CD4-positive, alpha-beta T cell treated with Interleukin-12 subunit alpha and Interleukin-12 subunit beta, for 1 hour (primary cell): ENCODE measurements around the gene DISC1.

Source experiments
- DNase-seq: peaks from one replicate; pipeline ENCODE4 v3.0.0-alpha.2; 2020

Gene DISC1

DNA sequence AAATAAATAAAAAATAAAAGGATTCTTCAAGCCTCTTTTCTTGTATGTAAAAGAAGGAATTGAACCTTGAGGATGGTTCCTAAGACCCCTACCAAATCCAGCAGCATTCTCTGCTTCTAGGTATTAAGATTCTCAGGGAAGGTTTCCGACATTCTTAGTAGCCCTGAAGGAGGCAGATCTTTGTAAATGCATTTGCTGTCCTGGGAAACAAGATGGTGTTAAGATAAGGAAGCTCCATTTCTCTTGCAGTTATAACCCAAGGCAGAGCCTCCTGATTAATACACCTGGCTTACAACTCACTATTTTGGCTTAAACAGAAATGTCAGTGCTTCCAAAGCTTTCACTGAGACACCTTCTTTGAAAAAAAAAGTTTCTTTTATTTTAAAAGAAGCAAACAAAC, 393.8 kb downstream of the DISC1 start:
- no peak for DNase-seq

DNA sequence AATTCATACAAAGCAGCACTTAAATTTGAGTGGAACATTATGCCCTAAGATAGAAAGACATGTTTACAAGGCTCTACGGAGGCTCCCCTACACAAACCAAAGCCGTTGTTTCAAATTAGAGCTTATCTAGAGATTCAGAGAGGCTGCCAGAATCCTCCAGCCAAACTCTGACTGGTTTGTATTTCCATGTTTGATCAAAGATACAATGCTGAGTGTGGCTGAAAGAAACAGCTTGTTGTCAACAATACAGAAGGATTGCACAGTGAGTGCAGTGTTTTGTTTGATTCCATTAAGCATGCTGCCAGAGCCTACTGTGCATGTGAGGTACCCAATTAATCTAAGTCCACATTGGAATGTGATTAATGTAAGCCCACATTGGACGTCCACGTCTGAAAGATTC, 402.7 kb downstream of the DISC1 start:
- no peak for DNase-seq

GRCh38 chr1:232031156-232031555, 404.6 kb downstream of the DISC1 start:
- DNase-seq: no peak

- DNase-seq: no peak
These were observed 406.7 kb downstream of the DISC1 start for GRCh38 chr1:232033285-232033684.

DNA sequence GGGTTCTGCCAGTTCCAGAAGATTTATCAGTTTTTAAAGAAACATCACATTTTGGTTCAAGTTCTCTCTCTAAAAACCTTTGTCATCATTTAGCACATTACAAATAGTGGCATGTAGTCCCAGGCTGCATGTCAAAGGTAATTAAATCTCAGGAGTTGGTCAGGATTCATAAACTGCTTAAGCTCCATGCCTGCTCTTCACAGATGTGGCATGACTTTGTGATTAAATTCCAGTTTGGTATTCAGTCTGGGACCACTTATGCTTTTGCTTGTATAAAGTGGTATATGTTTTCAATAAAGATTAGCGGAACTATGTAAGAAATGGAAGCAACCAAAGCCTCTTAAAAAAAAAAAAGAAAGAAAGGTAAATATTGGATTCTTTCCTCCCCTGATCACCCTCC, 408.0 kb downstream of the DISC1 start:
- no peak for DNase-seq

DNA sequence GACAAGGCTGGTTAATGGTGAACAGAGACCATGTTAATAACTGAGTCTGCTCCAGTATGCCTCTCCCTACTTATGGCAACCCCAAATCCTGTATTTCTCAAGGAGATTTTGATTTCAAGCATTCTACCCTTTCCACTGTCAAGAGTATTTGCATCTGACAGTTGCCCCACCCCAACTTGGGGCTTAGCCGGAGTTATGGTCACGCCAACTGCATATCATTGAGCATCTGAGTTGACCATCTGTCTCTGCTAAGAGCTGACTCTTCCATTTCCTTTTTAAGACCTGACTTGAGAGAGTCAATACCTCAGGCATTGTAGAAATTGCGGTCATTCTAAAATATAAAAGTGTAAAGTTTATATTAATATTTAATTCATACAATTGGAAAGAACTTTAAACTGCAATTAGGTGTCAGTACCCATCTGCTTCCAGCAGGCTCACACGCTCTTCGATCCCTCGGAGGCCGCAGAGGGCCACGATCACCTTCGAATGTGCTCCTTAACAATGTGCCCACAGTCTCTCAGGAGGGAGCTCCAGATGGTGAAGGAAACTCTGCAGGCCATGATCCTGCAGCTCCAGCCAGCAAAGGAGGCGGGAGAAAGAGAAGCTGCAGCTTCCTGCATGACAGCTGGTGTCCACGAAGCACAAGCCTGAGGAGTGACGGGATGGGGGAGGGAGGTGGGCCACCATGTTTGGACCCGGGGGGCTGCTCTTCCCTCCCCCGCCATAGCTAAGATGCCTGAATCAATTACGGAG, 409.8 kb downstream of the DISC1 start:
- DNase-seq: no peak

GRCh38 chr1:232037774-232038388, 411.3 kb downstream of the DISC1 start:
- no peak for DNase-seq

- DNase-seq: no peak
These were observed 412.4 kb downstream of the DISC1 start for GRCh38 chr1:232038706-232039677.

DNA sequence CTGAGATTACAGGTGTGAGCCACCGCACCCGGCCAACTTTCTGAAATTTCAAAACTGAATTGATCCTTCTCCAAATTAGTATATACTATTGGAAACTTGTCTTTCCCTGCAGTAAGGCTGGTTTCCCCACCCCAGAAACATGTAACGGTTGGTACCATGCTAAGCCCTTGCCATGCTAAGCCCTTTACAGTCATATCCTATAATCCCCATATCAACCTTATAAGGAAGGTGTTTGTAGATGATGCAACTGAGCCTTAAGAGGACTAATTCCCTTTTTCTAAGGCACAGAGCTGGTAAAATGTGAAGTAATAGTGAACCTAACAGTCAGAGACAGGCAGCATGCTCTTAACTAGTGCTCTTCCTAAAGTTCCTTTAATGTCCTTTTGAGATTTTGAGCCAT, 413.7 kb downstream of the DISC1 start:
- no peak for DNase-seq

- DNase-seq: no peak
These were observed 418.1 kb downstream of the DISC1 start for GRCh38 chr1:232044728-232045127.

- no peak for DNase-seq
These were observed 418.8 kb downstream of the DISC1 start for GRCh38 chr1:232045139-232045994.

DNA sequence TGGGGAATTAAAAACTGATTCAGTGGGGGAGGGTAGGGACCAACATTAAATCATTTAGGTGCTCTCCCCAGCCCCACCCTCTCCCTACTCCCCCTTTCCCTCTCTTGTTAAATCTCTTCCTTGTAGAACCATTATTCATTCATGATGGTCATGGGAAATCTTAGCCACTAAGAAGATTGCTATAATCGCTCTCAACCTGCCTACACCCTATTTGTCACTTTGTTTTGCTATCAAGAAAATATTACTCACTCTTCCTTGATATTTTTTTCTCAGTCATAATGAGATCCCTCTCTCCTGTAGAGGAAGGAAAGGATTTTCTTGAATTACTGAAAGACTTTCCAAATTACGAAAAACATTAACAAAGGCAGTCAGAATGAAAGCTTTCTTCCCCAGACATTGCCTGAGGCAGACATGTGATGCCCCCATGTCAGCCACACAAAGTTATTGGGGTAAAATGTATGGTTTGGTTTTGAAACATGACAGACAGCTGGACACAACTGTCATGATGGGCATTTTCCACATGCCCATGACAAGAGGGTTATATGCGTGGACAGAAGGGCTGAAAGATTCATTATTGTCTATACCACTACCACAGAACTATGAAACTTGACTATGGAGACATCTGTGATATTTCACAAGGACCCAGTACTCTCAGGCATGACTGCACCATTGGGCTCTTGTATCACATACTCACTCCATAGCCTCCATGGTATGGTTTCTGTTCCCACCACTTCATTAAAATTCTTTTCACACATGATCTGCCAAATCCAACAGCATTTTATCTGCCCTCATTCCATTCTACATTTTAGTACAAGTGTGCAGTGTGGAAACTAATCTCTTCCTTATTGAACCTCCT, 420.1 kb downstream of the DISC1 start:
- no peak for DNase-seq

- no peak for DNase-seq
These were observed 420.9 kb downstream of the DISC1 start for GRCh38 chr1:232047473-232047872.

DNA sequence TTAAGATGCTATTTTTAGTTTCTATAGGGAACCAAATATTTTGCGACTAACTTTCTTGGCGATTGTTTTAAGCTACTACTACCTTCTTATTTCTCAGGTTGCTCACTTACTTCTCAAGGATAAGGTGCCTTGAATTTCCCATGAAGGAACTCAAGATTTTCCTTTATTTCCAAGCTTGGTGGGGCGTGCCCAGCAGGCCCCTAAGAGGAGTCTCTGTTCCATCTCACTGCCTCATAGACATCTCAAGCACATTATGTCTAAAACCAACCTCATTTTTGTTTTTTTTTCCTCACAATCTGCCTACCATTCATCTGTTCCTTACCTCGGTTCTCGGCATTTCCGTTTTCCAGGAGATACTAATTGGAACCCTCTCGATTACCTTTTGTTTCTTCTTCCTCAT, 421.9 kb downstream of the DISC1 start:
- no peak for DNase-seq

DNA sequence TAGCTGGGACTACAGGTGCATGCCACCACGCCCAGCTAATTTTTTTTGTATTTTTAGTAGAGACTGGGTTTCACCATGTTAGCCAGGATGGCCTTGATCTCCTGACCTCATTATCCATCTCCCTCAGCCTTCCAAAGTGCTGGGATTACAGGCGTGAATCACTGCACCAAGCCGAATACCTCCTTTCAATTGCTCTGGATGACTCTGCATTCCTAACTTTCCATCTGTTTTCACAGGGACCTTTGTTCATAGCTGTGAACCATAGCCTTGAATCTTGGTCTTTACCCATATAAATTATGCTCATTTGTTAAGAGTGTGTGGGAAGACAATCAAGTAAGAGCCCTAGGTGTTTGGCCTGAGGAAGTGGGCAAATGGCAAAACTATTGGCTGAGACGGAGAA, 422.7 kb downstream of the DISC1 start:
- DNase-seq: no peak

- DNase-seq: no peak
These were observed 430.8 kb downstream of the DISC1 start for GRCh38 chr1:232057217-232057895.

GRCh38 chr1:232057896-232058274, 431.3 kb downstream of the DISC1 start:
- DNase-seq: no peak

DNA sequence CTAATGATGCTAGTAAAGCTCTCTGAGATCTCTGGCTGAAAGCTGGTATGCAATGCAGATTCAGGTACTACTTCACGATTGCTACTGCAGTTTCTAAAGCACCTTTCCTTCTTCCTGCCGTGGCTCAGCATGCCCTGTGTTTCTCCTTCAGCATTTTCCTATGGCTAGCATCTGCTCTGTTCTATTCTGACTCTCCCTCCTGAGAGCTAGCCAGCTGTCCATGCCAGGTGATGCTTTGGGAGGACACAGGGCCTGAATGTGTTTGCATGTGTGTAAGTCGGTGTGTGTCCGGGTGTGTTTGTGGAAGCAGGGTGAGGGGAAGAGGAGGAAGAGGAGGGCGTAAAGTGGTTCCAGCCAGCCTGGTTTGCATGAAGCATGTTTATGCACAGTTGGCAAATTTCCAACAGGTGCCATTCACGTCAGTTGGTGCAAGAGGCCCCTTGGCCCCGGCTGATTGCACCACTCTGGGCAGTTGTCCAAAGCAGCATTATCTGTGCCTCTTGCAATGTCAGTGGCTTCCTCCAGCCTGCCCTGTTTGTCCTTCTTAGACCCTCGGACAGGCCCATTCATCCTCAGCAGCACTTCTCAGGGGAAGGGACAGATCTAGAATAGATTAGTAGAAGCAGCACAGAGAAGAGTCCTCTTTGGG, 433.3 kb downstream of the DISC1 start:
- DNase-seq: no peak

DNA sequence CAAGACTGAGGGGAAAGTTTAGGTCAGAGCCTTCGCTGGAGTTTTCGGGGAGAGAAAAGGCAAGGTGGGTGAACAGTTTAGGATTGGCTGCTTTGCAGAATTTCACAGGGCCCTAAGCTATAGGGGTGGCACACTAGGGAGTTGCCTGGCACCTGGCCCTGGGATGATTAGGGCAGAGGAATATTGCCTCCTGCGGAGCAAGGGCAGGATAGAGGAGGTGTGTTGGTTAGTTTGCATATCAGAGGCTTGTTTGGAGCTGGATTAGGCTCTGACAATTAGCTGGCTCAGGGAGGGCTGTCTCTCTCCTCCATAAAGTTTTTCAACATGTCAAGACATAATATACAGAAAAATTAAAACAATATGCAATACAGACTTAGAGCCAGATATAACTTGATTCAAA, 436.4 kb downstream of the DISC1 start:
- no peak for DNase-seq

GRCh38 chr1:232066521-232066920, 439.9 kb downstream of the DISC1 start:
- no peak for DNase-seq

DNA sequence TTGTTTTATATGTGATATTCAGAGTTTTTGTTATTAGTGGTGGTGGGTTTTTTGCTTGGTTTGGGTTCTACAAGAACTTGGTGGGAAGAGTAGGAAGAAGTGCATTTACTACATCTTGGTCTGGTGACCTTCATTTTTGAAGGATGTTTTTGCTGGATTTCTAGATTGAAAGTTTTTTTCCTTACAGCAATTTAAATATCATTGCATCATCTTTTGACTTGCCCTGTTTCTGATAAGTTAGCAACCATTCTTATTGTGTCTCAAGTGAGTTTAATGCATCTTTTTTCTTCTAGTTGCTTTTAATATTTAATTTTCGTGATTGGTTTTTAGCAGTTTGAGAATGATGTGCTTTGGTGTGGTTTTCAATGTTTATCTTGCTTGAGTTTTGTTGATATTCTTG, 447.7 kb downstream of the DISC1 start:
- no peak for DNase-seq
